ENCODE measurements around the gene CAMK2G. TPM values are rescaled to one million over a fixed set of nuclear protein-coding genes. Genes with fewer than 3 reads are reported as not detected.
A peak's percentile ranks its signal among the peaks of the same experiment; 100 is the strongest.

The CAMK2G gene
- polyA plus RNA-seq, 3 donors from 2014 or later = 4.8 to 5.8 (median 5.0) TPM

DNA sequence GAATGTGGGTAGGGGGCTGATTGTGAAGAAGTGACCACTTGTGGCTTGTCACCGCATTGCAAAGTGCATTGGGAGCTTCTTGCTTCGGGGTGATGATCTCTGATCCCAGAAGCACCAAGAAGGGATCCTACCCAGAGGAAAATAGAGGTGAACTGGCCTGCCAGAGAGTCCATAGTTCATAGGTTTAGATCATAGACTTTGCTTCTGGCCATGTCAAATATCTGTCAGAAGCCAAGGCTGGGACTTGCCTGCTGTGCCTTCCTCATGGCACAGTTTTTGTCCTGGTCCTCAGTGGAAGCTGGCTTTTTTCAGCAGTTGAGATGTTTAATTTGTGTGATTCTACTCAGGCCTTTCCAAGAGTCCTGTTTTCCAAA is 87.9 kb downstream of the CAMK2G start:
- Mint-ChIP-seq H3K27ac (peak overlapping the region; percentile 90 to 98 (median 92)), H3K27me3 (ENCODE audit: low read depth in 3 of 3) (peaks cover 11 to 22% (median 12%) of the 10 kb centered on the region in 3 donors), H3K4me1 (peaks cover 48 to 52% of the 10 kb centered on the region in 2 donors), H3K36me3 (peaks cover 0 to 15% (median 0%) of the 10 kb centered on the region in 3 donors), H3K4me3 (peak overlapping the region; percentile 87 to 98 (median 94)), H3K9me3 (no peaks in the 10 kb centered on the region)
- no peak for DNase-seq

DNA sequence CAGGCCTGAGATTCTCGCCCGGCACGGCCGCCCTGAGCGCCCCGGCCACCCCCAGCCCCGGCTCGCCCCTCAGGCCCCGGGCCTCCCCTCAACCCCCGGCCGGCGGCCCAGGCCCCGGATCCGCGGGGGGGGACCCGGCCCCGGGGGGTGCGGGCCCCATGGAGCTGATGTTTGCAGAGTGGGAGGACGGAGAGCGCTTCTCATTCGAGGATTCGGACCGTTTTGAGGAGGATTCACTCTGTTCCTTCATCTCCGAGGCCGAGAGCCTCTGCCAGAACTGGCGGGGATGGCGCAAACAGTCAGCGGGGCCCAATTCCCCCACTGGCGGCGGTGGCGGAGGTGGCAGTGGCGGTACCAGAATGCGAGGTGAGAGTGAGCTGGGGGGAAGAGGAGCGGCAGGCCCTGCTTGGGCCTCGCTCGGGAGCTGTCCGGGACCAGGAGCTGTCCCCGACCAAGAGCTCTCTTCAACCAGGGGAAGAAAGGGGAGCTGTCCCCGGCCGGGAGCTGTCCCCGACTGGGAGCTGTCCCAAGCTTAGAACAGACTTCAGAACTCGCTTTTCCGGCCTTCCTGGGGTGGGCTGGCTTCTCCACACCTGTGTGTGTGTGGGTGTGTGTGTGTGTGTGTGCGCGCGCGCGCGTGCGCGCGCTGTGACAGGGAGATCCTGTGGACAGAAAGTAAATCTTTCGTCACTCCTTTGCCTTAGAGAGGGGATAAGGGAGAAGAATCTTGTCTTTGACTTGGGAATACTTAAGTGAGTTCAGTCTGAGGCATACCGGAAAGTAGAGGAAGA is 88.4 kb downstream of the CAMK2G start:
- H3K27me3 Mint-ChIP-seq (ENCODE audit: low read depth in 3 of 3) = peaks cover 12 to 22% (median 13%) of the 10 kb centered on the region in 3 donors
- H3K9me3 Mint-ChIP-seq = no peaks in the 10 kb centered on the region
- H3K4me1 Mint-ChIP-seq = peaks cover 54% of the 10 kb centered on the region in 2 donors
- DNase-seq = peak in 2 of 3 donors; percentile 53 to 61
- H3K36me3 Mint-ChIP-seq = peaks cover 0 to 11% (median 0%) of the 10 kb centered on the region in 3 donors
- peak overlapping the region; percentile 96 to 99 (median 98) for H3K4me3 Mint-ChIP-seq
- H3K27ac Mint-ChIP-seq = peak overlapping the region; percentile 94 to 99 (median 97)

GRCh38 chr10:73785211-73785720 is 89.1 kb downstream of the CAMK2G start, which contains the start of gene ZSWIM8:
Gene ZSWIM8 (plus strand): TSS chr10:73785606. CDS start chr10:73785879, 273 bp downstream.
- H3K27ac Mint-ChIP-seq = peak within 1 kb of the TSS; percentile 94 to 99 (median 97)
- H3K27me3 Mint-ChIP-seq (ENCODE audit: low read depth in 3 of 3) = peaks cover 12 to 24% (median 16%) of the 10 kb centered on the region in 3 donors
- H3K4me1 Mint-ChIP-seq = peaks cover 58 to 61% of the 10 kb centered on the region in 2 donors
- DNase-seq = peak; percentile 86 to 87 (median 87)
- H3K4me3 Mint-ChIP-seq = peak within 1 kb of the TSS; percentile 96 to 99 (median 98)
- H3K9me3 Mint-ChIP-seq = no peaks in the 10 kb centered on the region
- peaks cover 0 to 6% (median 0%) of the 10 kb centered on the region in 3 donors for H3K36me3 Mint-ChIP-seq

DNA sequence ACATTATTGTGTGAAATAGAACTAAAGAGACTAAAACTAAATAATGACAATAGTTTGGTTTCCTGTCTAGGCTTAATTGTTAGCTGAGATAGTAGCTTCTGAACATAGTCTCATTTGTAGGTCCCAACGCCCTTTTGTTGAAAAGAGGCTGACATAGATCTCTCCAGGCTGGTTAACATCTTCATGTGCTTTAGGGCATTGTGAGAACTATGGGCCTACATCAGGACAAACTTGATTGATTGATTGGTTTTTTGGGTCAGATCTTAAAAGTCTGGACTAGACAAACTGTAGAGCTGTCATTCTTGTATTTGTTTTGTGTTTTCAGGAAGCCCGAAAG is 91.6 kb downstream of the CAMK2G start:
- DNase-seq = no peak
- no peaks in the 10 kb centered on the region for H3K9me3 Mint-ChIP-seq
- peaks cover 12 to 24% (median 16%) of the 10 kb centered on the region in 3 donors for H3K27me3 Mint-ChIP-seq (ENCODE audit: low read depth in 3 of 3)
- peak overlapping the region; percentile 91 to 100 (median 99) for H3K4me3 Mint-ChIP-seq
- H3K27ac Mint-ChIP-seq = peak overlapping the region; percentile 92 to 99 (median 98)
- H3K36me3 Mint-ChIP-seq = peaks cover 4 to 6% (median 5%) of the 10 kb centered on the region in 3 donors
- peaks cover 64 to 76% of the 10 kb centered on the region in 2 donors for H3K4me1 Mint-ChIP-seq

DNA sequence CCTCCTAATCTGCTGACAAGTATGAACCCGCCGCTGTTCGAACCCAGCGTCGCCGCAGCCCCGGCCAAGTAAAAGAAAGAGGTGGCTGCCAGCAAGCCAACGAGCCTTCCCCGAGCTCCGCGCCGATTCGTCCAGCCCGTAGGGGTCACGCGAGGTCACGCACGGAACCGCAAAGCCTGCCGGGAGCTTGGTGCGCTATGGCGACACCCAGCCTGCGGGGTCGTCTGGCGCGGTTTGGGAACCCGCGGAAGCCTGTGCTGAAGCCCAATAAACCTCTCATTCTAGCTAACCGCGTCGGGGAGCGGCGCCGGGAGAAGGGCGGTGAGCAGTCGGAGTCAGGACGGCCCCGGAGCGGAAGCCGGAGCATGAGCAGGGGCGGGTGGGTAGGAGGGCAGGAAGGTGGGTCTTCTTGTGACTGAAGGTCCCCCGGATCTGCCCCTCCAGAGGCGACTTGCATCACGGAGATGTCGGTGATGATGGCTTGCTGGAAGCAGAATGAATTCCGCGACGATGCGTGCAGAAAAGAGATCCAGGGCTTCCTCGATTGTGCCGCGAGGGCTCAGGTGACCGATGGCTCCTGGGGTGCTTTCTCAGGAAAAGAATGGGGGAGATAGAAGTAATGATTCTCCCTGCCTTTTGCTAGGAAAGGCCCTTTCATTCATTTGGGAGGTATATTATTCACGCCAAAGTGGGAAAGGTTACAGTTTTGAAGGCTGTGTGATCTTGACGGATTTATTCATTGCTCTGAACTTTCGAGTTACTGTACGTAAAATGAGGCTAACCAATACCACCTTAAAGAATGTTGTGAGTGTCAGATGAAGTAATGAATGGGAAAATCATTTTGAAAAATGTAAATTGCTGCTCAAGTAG is 92.2 kb downstream of the CAMK2G start, which contains the start of gene CHCHD1:
TSS of gene CHCHD1 (plus strand) at position 170 of the 870 bp plus-strand sequence. CDS start at position 198, 28 bp downstream.
- Mint-ChIP-seq H3K4me1 (peaks cover 63 to 78% of the 10 kb centered on the region in 2 donors), H3K4me3 (peak within 1 kb of the TSS; percentile 91 to 100 (median 99)), H3K36me3 (peaks cover 4 to 6% (median 6%) of the 10 kb centered on the region in 3 donors), H3K27me3 (ENCODE audit: low read depth in 3 of 3) (peaks cover 12 to 22% (median 16%) of the 10 kb centered on the region in 3 donors), H3K27ac (peak within 1 kb of the TSS; percentile 92 to 99 (median 98)), H3K9me3 (no peaks in the 10 kb centered on the region)
- peak; percentile 85 to 86 (median 86) for DNase-seq

GRCh38 chr10:73781548-73781878 is 92.8 kb downstream of the CAMK2G start:
- Mint-ChIP-seq H3K36me3 (peaks cover 8 to 9% (median 9%) of the 10 kb centered on the region in 3 donors), H3K4me1 (peaks cover 62 to 77% of the 10 kb centered on the region in 2 donors), H3K27me3 (ENCODE audit: low read depth in 3 of 3) (peaks cover 12 to 21% (median 16%) of the 10 kb centered on the region in 3 donors), H3K4me3 (peak overlapping the region; percentile 91 to 100 (median 99)), H3K27ac (peak overlapping the region; percentile 92 to 99 (median 98)), H3K9me3 (no peaks in the 10 kb centered on the region)
- no peak for DNase-seq

DNA sequence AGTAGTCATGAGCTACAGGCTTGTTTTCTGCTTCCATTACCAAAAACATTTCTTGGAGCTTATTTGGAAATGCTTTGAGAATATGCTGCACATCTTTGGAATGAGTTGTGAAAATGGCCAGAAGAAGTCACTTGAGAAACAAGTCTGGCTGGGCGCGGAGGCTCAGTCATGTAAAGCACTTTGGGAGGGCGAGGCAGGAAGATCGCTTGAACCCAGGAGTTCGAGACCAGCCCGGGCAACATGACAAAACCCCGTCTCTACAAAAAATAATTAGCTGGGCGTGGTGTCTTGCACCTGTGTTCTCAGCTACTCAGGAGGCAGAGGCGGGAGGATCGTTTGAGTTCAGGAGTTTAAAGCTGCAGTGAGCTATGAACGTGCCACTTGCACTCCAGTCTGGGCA is 93.4 kb downstream of the CAMK2G start:
- DNase-seq = no peak
- Mint-ChIP-seq H3K27ac (peak overlapping the region; percentile 92 to 99 (median 98)), H3K9me3 (no peaks in the 10 kb centered on the region), H3K27me3 (ENCODE audit: low read depth in 3 of 3) (peaks cover 9 to 16% (median 11%) of the 10 kb centered on the region in 3 donors), H3K36me3 (peaks cover 8 to 10% (median 9%) of the 10 kb centered on the region in 3 donors), H3K4me3 (peak overlapping the region; percentile 91 to 100 (median 99)), H3K4me1 (peaks cover 57 to 75% of the 10 kb centered on the region in 2 donors)

- peaks cover 61 to 78% of the 10 kb centered on the region in 2 donors for H3K4me1 Mint-ChIP-seq
Observed at GRCh38 chr10:73780301-73780700, 94.1 kb downstream of the CAMK2G start.

DNA sequence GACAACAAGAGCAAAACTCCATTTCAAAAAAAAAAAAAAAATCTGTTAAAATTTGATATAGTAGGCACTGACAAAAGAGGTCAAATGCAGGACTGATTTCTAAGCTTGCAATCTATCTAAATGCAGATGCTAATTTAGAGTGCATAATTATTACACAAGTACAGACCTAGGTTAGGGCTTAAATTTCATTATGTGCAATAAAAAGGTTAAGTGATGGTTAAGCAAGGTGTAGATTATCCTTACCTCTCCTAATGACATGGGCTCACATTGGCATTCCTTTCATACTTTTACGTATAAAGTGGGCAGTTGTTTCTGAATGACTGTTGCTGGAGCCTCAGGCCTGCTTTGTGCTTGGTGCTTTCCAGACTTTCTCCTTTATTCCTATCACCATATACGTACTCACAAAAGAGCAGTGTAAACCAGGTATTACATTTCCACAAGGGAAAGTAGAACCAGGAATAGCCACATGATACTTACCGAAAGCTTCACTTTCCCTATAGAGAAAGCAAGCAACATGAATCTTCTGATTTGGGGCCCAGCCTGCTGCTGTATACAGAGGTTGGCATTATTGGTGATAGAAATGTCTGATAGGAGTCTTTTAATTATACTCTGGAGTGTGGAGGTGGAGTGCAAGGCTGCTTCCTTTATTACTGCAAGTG is 94.7 kb downstream of the CAMK2G start:
- no peak for DNase-seq
- peaks cover 3 to 5% (median 5%) of the 10 kb centered on the region in 3 donors for H3K27me3 Mint-ChIP-seq (ENCODE audit: low read depth in 3 of 3)
- peaks cover 61 to 78% of the 10 kb centered on the region in 2 donors for H3K4me1 Mint-ChIP-seq
- no peaks in the 10 kb centered on the region for H3K9me3 Mint-ChIP-seq
- peak overlapping the region; percentile 62 to 92 (median 86) for H3K27ac Mint-ChIP-seq
- peaks cover 12 to 19% (median 19%) of the 10 kb centered on the region in 3 donors for H3K36me3 Mint-ChIP-seq
- peak overlapping the region; percentile 61 to 95 (median 72) for H3K4me3 Mint-ChIP-seq

More at GRCh38 chr10:73780301-73780700, 94.1 kb downstream of the CAMK2G start:
- no peak for DNase-seq
- peak overlapping the region; percentile 91 to 100 (median 99) for H3K4me3 Mint-ChIP-seq
- peak overlapping the region; percentile 69 to 99 (median 98) for H3K27ac Mint-ChIP-seq
- no peaks in the 10 kb centered on the region for H3K9me3 Mint-ChIP-seq
- H3K36me3 Mint-ChIP-seq = peaks cover 10 to 16% (median 16%) of the 10 kb centered on the region in 3 donors
- peaks cover 7 to 10% (median 7%) of the 10 kb centered on the region in 3 donors for H3K27me3 Mint-ChIP-seq (ENCODE audit: low read depth in 3 of 3)

GRCh38 chr10:73779018-73779417 is 95.3 kb downstream of the CAMK2G start:
- Mint-ChIP-seq H3K27ac (peak overlapping the region in 1 of 6 donors; percentile 61), H3K9me3 (no peaks in the 10 kb centered on the region), H3K4me3 (peak overlapping the region in 2 of 5 donors; percentile 27 to 32), H3K4me1 (peaks cover 63 to 80% of the 10 kb centered on the region in 2 donors), H3K36me3 (peaks cover 18 to 23% (median 22%) of the 10 kb centered on the region in 3 donors), H3K27me3 (ENCODE audit: low read depth in 3 of 3) (peaks cover 3 to 8% (median 6%) of the 10 kb centered on the region in 3 donors)
- DNase-seq = no peak

DNA sequence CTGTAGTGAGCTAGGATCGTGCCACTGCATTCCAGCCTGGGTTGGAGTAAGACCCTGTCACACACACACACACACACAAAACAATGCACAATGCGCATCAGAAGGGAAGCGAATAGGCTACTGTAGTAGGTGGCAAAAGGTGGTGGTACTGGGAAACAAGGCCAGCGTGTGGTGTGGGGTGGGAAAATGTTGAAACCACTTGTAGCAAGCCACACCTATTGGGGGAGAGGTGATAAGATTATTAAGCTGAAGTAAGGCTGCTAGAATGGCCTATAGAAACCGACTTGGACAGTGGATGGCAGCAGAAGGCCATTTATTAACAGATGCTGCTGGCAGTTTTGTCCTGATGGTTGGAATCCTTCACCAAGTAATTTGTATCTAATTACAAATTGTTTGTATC is 99.7 kb downstream of the CAMK2G start:
- peak; percentile 84 to 88 (median 87) for DNase-seq
- peaks cover 2 to 26% (median 18%) of the 10 kb centered on the region in 3 donors for H3K27me3 Mint-ChIP-seq (ENCODE audit: low read depth in 3 of 3)
- peak overlapping the region; percentile 92 to 99 (median 97) for H3K4me3 Mint-ChIP-seq
- peaks cover 46 to 60% of the 10 kb centered on the region in 2 donors for H3K4me1 Mint-ChIP-seq
- peaks cover 24 to 39% (median 30%) of the 10 kb centered on the region in 3 donors for H3K36me3 Mint-ChIP-seq
- H3K27ac Mint-ChIP-seq = peak overlapping the region; percentile 76 to 97 (median 88)
- H3K9me3 Mint-ChIP-seq = no peaks in the 10 kb centered on the region

- peaks cover 44 to 52% of the 10 kb centered on the region in 2 donors for H3K4me1 Mint-ChIP-seq
- H3K36me3 Mint-ChIP-seq = peaks cover 31 to 47% (median 32%) of the 10 kb centered on the region in 3 donors
Observed at GRCh38 chr10:73773152-73773879, 101.0 kb downstream of the CAMK2G start.

More at GRCh38 chr10:73773152-73773879, 101.0 kb downstream of the CAMK2G start:
- Mint-ChIP-seq H3K9me3 (no peaks in the 10 kb centered on the region), H3K4me3 (peak overlapping the region; percentile 92 to 99 (median 97)), H3K27ac (peak overlapping the region; percentile 83 to 97 (median 90)), H3K27me3 (ENCODE audit: low read depth in 3 of 3) (peaks cover 2 to 26% (median 18%) of the 10 kb centered on the region in 3 donors)
- no peak for DNase-seq
